ENCODE data around the gene CCR5. TPM values are rescaled to one million over a fixed set of nuclear protein-coding genes. Genes with fewer than 3 reads are reported as not detected.

CCR5 gene
- polyA plus RNA-seq, 4 donors: 0.17 to 0.48 (median 0.43) TPM

Other genes with a start within 250 kb of the CCR5 start
- gene CCR1, start 162.6 kb upstream of the CCR5 start, polyA plus RNA-seq (ENCODE audit: insufficient read length in 4 of 4): 1 to 10 TPM; 1.4 to 2.4 (median 2.2) TPM
- under 1 TPM in 1 of 4 donors, not detected in 3; 0.08 TPM for gene CCR3, start 128.5 kb upstream of the CCR5 start, polyA plus RNA-seq (ENCODE audit: insufficient read length in 4 of 4)
- gene CCR2, start 16.8 kb upstream of the CCR5 start, polyA plus RNA-seq (ENCODE audit: insufficient read length in 4 of 4): 1 to 10 TPM in 3 of 4 donors, under 1 TPM in 1; 0.51 to 1.9 (median 1.7) TPM
- gene CCRL2, start 36.3 kb downstream of the CCR5 start, polyA plus RNA-seq (ENCODE audit: insufficient read length in 4 of 4): 1 to 10 TPM in 2 of 4 donors, under 1 TPM in 2; 0.81 to 1.2 (median 1.00) TPM
- gene LTF, start 94.0 kb downstream of the CCR5 start, polyA plus RNA-seq (ENCODE audit: insufficient read length in 4 of 4): 1 to 10 TPM; 1.6 to 3.6 (median 2.6) TPM
- not detected for gene RTP3, start 127.0 kb downstream of the CCR5 start, polyA plus RNA-seq (ENCODE audit: insufficient read length in 4 of 4)
- gene LRRC2, start 195.4 kb downstream of the CCR5 start, polyA plus RNA-seq (ENCODE audit: insufficient read length in 4 of 4): 1 to 10 TPM; 1.7 to 2.5 (median 2.2) TPM
- under 1 TPM in 2 of 4 donors, not detected in 2; 0.11 to 0.14 TPM for gene FAM240A, start 241.6 kb downstream of the CCR5 start, polyA plus RNA-seq (ENCODE audit: insufficient read length in 4 of 4)